ENCODE data around the gene NCK1. TPM values are rescaled to one million over a fixed set of nuclear protein-coding genes. Genes with fewer than 3 reads are reported as not detected.

Gene NCK1
- total RNA-seq, 1 donor: 66.1 TPM

- no peak overlapping the region for H3K4me3 ChIP-seq (ENCODE audit: low read depth, low read length)
- DNase-seq (ENCODE audit: low read depth): no peak
- TF ChIP-seq CTCF (IDR thresholded peaks at IDR 0.05; ENCODE audit: insufficient read depth, low read depth, low read length): no peak
These were observed 47.2 kb downstream of the NCK1 start for GRCh38 chr3:136909187-136909586.

- DNase-seq (ENCODE audit: low read depth): no peak
- no peak overlapping the region for H3K4me3 ChIP-seq (ENCODE audit: low read depth, low read length)
- TF ChIP-seq CTCF (IDR thresholded peaks at IDR 0.05; ENCODE audit: insufficient read depth, low read depth, low read length): no peak
These were observed 48.7 kb downstream of the NCK1 start for GRCh38 chr3:136910697-136911096.

GRCh38 chr3:136913168-136913567 is 51.2 kb downstream of the NCK1 start:
- no peak for TF ChIP-seq CTCF (IDR thresholded peaks at IDR 0.05; ENCODE audit: insufficient read depth, low read depth, low read length)
- no peak overlapping the region for H3K4me3 ChIP-seq (ENCODE audit: low read depth, low read length)
- no peak for DNase-seq (ENCODE audit: low read depth)

- DNase-seq (ENCODE audit: low read depth): no peak
- TF ChIP-seq CTCF (IDR thresholded peaks at IDR 0.05; ENCODE audit: insufficient read depth, low read depth, low read length): no peak
- H3K4me3 ChIP-seq (ENCODE audit: low read depth, low read length): no peak overlapping the region
These were observed 52.7 kb downstream of the NCK1 start for GRCh38 chr3:136914739-136915138.

- DNase-seq (ENCODE audit: low read depth): no peak
- H3K4me3 ChIP-seq (ENCODE audit: low read depth, low read length): no peak overlapping the region
- no peak for TF ChIP-seq CTCF (IDR thresholded peaks at IDR 0.05; ENCODE audit: insufficient read depth, low read depth, low read length)
These were observed 54.2 kb downstream of the NCK1 start for GRCh38 chr3:136916223-136916622.

- DNase-seq (ENCODE audit: low read depth): no peak
- TF ChIP-seq CTCF (IDR thresholded peaks at IDR 0.05; ENCODE audit: insufficient read depth, low read depth, low read length): no peak
These were observed 58.0 kb downstream of the NCK1 start for GRCh38 chr3:136919799-136920580.

More at GRCh38 chr3:136919799-136920580, 58.0 kb downstream of the NCK1 start:
- H3K4me3 ChIP-seq (ENCODE audit: low read depth, low read length): no peak overlapping the region
